GM06990 (cell line): ENCODE data around the gene HYPK.

ENCODE experiments used
- DNase-seq: peaks from one replicate; pipeline ENCODE4 v3.0.0-alpha.2; 2011; ENCODE audit not compliant: insufficient read length; ENCODE audit errors: extremely low read depth
- H3K27me3 ChIP-seq: replicated peaks from 2 replicates; pipeline ENCODE4 v1.6.0; 2011; ENCODE audit warnings: low read length; ENCODE audit not compliant: control insufficient read depth, insufficient read depth
- H3K36me3 ChIP-seq: 2 replicates; pipeline ENCODE4 v1.5.1; 2011; ENCODE audit warnings: low read length; ENCODE audit not compliant: control insufficient read depth, insufficient read depth
- H3K4me3 ChIP-seq: replicated peaks from 2 replicates; pipeline ENCODE4 v1.5.1; 2011; ENCODE audit warnings: low read depth, mild to moderate bottlenecking, control low read depth, low read length
- CTCF ChIP-seq: IDR thresholded peaks from 2 replicates; pipeline ENCODE4 v1.5.1; 2011; ENCODE audit warnings: low read length, control low read depth, mild to moderate bottlenecking, inconsistent platforms; ENCODE audit not compliant: insufficient read depth, poor library complexity, severe bottlenecking

Gene HYPK

GRCh38 chr15:43776718-43777266 is 23.6 kb upstream of the HYPK start, which contains the start of gene ELL3:
Gene ELL3 (minus strand): TSS chr15:43776966. CDS start chr15:43776901, 65 bp downstream.
- DNase-seq = peak; percentile 90
- peaks cover 5% of the 10 kb centered on the region for H3K36me3 ChIP-seq
- TF ChIP-seq CTCF = no peak
- H3K4me3 ChIP-seq = peak within 1 kb of the TSS; percentile 71
- H3K27me3 ChIP-seq = no peaks in the 10 kb centered on the region

- Histone ChIP-seq H3K27me3 (no peaks in the 10 kb centered on the region), H3K4me3 (peak overlapping the region; percentile 71), H3K36me3 (peaks cover 2% of the 10 kb centered on the region)
- peak; percentile 79 for TF ChIP-seq CTCF
- peak; percentile 95 for DNase-seq
These were observed 23.0 kb upstream of the HYPK start for GRCh38 chr15:43777267-43777914.

- no peak for DNase-seq
- Histone ChIP-seq H3K27me3 (no peaks in the 10 kb centered on the region), H3K4me3 (no peak overlapping the region), H3K36me3 (no peaks in the 10 kb centered on the region)
- TF ChIP-seq CTCF = no peak
These were observed 21.4 kb upstream of the HYPK start for GRCh38 chr15:43779016-43779415.

GRCh38 chr15:43789409-43789808 is 11.0 kb upstream of the HYPK start:
- no peaks in the 10 kb centered on the region for H3K27me3 ChIP-seq
- peaks cover 6% of the 10 kb centered on the region for H3K36me3 ChIP-seq
- H3K4me3 ChIP-seq = no peak overlapping the region
- no peak for TF ChIP-seq CTCF
- peak; percentile 57 for DNase-seq

- peak; percentile 100 for DNase-seq
- H3K36me3 ChIP-seq = peaks cover 16% of the 10 kb centered on the region
- H3K27me3 ChIP-seq = no peaks in the 10 kb centered on the region
- peak within 1 kb of the TSS; percentile 98 for H3K4me3 ChIP-seq
- no peak for TF ChIP-seq CTCF
These were observed 8.2 kb upstream of the HYPK start, which contains the start of gene SERF2 for GRCh38 chr15:43791993-43792760. Gene SERF2 (plus strand): TSS chr15:43792320. CDS start chr15:43792377, 57 bp downstream.
